CD4-positive, alpha-beta T cell treated with Interleukin-10 for 1 hour (primary cell): ENCODE data around the gene NCK2.
"Not testable (repeated sequence)": the region's sequence is repeated elsewhere in the genome, so short reads cannot be mapped to it uniquely, and the experiment has no call there.

ENCODE experiments used
- DNase-seq: peaks from one replicate; pipeline ENCODE4 v3.0.0-alpha.2; 2020

Gene NCK2

DNA sequence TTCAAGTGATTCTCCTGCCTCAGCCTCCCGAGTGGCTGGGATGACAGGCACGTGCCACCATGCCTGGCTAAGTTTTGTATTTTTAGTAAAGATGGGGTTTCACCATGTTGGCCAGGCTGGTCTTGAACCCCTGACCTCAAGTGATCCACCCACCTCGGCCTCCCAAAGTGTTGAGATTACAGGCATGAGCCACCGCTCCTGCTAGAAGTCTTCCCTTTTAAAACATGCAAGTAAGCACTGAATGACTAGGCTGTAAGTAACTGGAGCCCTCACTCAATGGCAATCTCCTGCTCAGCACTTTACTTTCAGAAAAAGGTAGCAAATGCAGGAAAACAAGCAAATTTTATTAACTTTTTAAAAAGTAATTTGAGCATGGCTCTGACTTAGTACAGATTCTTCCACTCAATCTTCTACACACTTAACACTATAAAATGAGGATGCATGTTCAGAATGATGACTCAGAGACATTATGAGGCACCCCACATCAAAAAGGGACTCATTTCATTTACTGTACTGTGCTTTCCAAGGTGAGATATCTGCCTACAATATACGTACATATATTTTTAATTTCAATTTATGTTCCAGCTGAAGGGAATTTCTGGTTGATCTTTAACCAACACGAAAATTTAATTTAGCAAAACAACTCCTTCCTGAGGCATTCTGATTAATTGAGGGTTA lies 6.6 kb upstream of the NCK2 start:
- peak; percentile 65 for DNase-seq

- DNase-seq = peak; percentile 56
Measured at GRCh38 chr2:105738658-105739241, 6.0 kb upstream of the NCK2 start.

DNA sequence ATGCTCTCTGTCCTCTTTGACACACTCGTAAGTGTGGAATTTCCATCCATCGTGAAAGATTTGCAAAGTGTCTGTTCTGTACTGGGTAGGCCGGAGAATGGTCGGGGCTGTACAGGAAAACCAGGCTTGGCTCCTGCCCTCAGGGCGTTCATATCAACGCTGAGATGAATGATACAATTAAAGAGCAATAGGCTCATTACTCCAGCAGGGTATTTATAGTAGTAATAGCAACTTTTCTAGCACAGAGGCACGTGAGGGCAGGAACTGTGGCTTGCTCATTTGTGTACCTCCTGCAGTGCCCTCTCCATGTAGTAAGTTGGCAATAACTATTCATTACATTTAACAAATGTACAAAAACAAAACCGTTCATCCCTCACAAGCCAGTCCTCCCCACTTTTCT lies 5.3 kb upstream of the NCK2 start:
- no peak for DNase-seq

DNA sequence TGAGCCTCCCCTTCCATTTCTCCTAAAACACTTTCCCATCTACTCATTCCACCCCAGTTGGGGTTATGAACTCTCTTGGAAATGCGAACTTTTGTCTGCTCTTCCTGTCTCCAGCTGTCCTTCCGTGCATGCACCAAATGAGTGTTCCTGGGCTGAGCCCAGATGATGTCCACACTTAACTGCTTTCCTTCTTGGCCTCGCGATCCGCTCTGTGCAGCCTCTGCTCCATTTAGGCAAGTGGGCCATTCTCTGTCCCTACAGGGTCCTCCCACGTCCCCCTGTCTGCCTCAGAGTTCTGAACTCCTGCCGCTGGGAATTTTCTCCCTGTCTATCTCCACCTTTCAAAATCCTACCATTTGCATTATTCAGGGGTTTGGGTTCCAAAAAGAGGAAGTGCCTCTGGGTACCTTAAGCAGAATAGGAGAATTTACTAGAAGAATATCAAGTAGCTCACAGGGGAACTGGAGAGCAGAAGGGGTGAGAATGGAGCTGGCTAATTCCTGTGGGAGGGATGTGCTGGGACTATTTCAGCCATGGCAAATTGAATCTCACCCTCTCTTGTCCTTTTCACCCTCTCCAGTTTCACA lies 4.7 kb upstream of the NCK2 start:
- no peak for DNase-seq

- DNase-seq = no peak
Measured at GRCh38 chr2:105741174-105741573, 3.5 kb upstream of the NCK2 start.

- DNase-seq = no peak
Measured at GRCh38 chr2:105741617-105742016, 3.1 kb upstream of the NCK2 start.

DNA sequence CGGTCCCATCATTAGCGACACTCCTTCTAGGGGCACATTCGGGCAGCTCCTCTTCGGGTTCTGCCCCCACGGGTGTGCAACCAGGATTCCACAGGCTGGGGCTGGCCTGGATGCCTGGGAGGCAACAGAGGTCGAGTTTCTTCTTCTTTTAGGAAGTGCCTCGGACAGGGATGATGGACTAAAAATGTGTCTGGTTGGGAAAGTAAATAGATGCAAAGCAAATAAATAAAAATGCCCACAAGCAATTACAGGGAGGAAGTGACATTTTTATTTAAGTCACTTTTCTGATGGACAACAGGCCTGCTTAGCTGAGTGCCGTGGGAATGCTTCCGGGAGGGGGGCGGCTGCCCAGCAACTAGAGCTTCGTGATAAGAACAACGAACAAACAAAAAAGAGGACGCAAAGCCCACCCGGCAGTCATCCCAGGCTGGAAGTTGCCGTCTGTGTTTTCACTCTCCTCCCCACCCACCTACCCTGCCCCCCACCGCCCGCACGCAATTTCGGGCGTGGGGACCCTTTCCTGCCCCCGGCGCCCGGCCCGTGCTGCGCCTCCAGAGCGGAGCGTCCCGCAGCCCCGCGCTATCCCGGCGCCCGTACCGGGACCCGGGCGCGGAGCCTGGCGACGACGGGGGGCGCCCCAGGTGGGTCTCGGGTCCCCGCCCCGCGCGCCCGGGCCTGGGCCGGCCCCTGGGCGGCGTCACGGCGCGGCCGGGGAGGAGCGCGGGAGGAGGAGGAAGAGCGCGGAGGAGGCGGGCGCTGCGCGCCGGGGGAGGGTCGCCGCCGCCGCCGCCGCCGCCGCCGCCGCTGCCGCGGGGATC lies 412 bp upstream of the NCK2 start:
- peak; percentile 76 for DNase-seq

DNA sequence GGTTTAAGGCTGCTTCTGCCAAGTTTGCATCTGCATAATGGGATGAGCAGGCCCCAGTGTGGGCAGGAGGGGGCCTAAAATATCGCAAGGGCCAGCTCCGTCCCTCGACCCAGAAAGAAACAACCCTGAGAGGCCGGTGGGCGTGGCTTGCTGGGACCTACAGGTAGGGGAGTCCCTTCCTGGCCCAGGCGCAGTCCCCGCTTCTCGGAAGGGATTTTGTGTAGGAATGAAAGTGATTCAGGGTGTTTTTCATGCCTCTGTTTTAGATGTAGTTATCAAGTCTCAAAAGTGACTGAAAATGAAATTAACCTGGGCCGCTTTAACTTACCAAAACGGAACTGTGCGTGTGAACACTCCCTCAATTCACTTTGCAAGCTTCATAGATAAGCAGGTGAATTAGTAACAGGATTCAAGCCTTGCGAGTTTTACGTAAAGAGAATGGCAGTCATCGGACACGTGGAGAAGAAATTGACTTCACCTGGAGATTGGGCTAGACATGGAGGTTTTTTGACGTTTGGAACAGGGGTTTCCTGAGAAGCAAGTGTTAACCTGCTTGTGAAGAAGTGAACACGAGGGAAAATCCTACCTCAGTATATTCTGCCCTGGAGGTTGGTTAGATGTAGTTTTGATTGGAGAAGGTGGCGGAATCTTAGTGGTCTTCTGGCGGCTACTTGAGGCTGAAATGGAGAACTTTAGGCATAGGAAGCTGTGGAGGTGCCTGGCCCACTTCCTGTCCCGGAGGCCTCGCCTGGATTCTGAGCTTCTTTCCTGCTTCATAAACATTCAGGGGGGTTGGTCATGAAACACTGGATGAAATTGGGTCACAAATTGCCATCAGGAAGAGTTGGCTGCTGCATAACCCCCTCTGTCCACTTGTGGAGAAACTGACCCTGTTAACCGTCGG lies 1.7 kb downstream of the NCK2 start:
- DNase-seq = peak; percentile 85

- no peak for DNase-seq
Measured at GRCh38 chr2:105747254-105747894, 2.7 kb downstream of the NCK2 start.

DNA sequence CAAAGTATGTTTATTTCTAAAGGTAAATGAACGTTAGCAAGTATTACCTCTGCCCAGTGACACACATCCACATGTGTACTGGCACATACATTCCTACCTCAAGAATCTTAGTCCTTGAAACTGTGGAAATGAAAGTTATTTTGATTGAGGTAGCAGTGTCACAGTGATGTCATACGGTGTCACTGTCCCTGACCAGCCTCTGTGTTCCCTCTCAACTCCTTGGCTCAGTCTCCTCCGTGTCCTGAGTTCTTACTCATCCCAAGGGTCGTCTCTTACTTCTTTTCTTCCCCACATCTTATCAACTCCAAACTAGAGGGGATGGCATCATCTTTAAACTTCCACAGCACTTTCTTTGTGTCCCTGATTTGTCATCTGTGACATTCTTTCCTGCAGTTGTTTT lies 3.3 kb downstream of the NCK2 start:
- peak; percentile 59 for DNase-seq

DNA sequence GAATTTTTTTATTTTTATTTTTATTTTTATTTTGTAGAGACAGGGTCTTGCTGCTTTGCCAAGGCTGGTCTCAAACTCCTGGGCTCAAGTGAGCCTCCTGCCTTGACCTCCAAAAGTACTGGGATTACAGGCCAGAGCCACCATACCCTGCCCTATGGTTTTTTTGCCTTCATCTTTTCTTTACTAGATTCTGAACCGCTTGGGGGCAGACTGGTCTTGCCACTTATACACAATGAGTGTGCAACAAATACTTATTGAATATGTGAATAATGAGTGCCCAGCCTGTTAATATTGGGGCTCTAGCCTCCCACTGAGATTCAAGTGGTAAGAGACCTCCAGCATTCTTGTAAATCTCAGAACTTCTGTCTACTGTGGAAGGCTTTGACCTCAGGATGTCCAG lies 3.9 kb downstream of the NCK2 start:
- DNase-seq = peak; percentile 64

DNA sequence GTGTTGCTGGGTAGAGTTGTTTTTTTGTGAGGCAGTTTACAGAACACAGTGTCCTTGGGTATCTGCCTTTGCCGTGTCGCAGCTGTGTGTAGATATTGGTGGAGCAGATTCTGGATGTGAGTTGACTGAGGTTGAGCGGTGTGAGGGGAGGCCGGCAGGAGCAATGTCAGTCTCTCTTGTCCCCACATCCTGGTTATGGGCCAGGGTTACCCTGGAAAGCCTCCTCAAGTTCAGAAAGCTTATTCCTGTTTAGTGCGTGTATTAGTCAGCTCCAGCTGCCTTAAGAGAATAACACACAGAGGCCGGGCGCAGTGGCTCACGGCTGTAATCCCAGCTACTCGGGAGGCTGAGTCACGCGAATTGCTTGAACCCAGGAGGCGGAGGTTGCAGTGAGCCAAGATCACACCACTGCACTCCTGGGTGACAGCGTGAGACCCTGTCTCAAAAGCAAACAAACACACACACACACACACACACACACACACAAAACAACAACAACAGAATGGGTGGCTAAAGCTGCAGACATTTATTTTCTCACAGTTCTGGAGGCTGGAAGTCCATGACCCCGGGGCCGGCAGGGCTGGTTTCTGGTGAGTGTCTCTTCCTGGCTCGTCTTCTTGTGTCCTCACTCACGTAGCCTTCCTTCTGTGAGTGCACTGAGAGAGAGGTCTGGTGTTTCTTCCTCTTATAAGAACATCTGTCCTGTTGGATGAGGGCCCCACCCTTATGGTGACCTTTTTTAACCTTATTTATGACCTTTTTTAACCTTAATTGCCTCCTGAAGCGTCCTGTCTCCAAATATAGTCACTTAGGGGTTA lies 5.1 kb downstream of the NCK2 start:
- DNase-seq = peak; percentile 52

DNA sequence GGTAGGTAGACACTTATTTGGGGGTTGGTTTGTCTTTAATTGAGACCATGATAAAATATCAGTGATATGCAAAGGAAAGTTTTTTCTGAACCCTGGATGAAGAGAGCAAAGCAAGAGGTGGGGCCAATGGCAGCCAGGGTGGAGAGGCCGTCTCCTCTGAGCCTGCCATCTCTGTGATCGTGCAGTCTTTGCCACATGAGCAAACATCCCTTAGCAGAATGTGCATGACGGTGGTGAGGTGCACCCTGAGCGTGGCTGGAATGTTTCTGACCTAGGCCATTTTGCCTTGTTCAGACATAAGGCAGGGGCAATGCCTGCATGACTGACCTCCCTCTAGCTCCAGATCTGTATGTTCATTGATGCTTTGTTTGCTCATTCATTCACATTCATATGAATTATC lies 6.0 kb downstream of the NCK2 start:
- DNase-seq = no peak

GRCh38 chr2:105751272-105751671 lies 6.6 kb downstream of the NCK2 start:
- DNase-seq = no peak

GRCh38 chr2:105752691-105753358 lies 8.1 kb downstream of the NCK2 start:
- DNase-seq = no peak

- no peak for DNase-seq
Measured at GRCh38 chr2:105753380-105753779, 8.7 kb downstream of the NCK2 start.

- peak; percentile 89 for DNase-seq
Measured at GRCh38 chr2:105754011-105754410, 9.3 kb downstream of the NCK2 start.

- no peak for DNase-seq
Measured at GRCh38 chr2:105754994-105755393, 10.3 kb downstream of the NCK2 start.

DNA sequence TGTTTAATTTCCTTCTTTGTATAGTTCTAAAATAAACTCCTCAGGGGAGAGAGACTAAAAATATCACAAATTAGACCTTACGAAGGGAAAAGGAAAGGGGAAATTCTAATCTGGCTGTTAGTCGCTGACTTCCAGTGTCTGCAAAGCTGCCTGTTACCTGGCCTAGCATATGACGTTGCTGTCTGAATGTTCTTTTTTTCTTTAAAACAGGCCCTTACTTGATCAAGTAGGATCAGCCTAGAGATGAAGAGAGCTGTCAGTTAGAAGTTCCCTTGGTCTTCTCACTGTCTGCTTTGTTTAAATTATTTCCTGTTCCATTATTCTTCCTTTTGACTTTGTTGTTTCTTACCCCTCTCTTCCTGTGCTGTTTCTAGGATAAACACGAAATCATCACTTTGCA lies 11.2 kb downstream of the NCK2 start:
- DNase-seq = peak; percentile 75

DNA sequence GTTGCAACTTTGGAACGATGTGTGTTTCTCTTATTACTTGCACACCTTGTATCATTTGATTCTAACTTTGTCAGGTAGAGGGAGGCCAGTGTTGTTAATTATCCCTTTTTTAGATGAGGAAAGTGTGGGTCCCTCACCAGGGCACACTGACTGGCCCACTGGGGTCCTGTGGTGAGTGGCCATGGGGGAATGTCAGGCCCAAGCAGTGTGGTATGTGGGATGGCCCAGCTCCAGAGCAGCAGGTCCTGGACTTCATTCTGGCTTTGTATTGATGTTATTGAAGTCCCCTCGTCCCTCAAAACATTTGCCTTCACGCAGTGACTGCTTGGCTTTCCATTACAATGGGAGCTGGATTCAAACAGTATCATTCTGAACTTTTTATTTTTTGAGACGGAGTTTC lies 11.7 kb downstream of the NCK2 start:
- DNase-seq = no peak

DNA sequence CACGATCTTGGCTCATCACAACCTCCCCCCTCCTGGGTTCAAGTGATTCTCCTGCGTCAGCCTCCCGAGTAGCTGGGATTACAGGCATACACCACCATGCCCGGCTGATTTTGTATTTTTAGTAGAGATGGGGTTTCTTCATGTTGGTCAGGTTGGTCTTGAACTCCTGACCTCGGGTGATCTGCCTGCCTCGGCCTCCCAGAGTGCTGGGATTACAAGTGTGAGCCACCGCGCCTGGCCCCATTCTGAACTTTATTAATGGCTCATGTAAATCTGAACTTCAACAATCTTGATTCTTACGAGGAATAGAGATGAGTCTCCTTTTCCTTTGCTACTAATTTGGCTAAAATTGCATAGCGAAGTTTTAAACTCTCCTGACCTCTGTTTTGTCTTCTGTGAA lies 12.2 kb downstream of the NCK2 start:
- DNase-seq = not testable (repeated sequence)
